Left lobe of liver (tissue), 2 donors: ENCODE measurements around the gene SELENOH. TPM values are rescaled to one million over a fixed set of nuclear protein-coding genes. Genes with fewer than 3 reads are reported as not detected.
A peak's percentile ranks its signal among the peaks of the same experiment; 100 is the strongest.

Source experiments
- ATAC-seq: fragments of 200-7000 bp; cut with Tn5 transposase; one replicate; pipeline ENCODE4 v1.9.1; 2020; ENCODE audit warnings: mild to moderate bottlenecking, moderate library complexity
- DNase-seq: peaks from one replicate; pipeline ENCODE4 v3.0.0-alpha.2; 2020; ENCODE audit warnings: low spot score
- total RNA-seq: library from RNA; stranded (reverse); gene quantifications from one replicate; pipeline ENCODE4 v1.2.1, GENCODE V29; 2021
- donor health status: DM: no; HTN: no; CAD: no; lungs with moderate emphysema.
- donor health status: DM: no; HTN: yes; CAD: no.

Gene SELENOH
- total RNA-seq, 1 donor from 2014 or later: 67.9 TPM

DNA sequence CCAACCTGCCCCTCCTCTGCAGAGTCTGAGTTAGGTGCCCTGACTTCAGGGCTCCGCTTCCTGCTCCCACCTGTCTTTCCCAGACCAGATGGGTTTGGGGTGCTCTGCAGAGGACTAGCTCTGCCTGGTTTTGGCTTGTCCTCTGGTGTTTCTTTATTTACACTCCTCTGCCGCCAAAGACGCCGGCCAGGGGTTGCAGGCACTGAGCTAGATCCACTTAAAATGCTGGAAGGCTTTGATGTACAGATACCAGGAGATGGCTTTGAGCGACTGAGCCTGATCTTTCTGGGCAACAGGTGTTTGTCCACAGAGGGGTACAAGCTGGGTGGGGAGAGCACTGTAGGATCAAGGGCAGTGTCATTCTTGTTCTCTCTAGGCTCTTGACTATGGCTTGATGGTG is 3.9 kb downstream of the SELENOH start:
- DNase-seq: no peak
- no peak for ATAC-seq

DNA sequence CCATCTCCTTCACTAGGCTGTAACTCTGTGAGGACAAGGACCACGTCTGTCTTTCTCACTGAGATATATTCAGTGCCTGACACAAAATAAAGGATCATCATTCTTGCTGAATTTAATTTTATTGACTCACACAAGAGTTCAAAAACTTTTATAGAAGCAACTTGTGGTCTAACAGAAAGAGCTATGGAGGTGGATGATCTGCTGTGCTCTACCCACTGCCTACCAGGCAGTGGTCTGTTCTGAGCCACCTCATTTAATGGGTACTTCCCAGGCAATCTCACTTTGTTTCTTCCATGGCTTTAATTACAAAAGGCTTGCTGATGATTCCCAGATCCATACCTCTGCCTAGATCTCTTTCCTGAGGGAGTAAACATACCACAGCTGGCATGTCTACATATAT is 5.6 kb downstream of the SELENOH start:
- no peak for DNase-seq
- ATAC-seq: no peak

DNA sequence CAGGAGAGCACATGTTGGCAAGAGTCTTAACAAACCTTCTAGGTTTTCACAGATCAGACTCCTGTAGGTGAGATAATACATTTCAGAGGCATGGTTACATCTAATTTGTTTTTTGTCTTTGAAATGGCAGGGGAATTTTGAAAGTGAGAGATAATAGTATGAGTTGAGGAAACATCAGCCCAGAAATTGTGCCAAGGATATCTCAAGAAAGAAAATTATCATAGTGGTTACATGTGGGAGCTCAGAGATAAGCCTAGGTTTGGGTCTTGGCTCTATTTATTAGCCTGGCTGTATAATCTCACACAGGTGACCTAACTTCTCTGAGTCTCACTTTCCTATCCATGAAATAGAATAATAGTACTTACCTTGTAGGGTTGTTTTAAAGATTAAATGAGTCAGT is 9.9 kb downstream of the SELENOH start:
- ATAC-seq (no peak), DNase-seq (no peak)

- ATAC-seq: peak; percentile 96
- DNase-seq: no peak
These were observed 10.5 kb downstream of the SELENOH start, which contains the start of gene BTBD18 for GRCh38 chr11:57751676-57752253. Gene BTBD18, minus strand, starts transcription at chr11:57751819. Its CDS starts 631 bp downstream, at chr11:57751188.

GRCh38 chr11:57752954-57753353 is 11.7 kb downstream of the SELENOH start:
- no peak for DNase-seq
- no peak for ATAC-seq

GRCh38 chr11:57758174-57758573 is 16.9 kb downstream of the SELENOH start:
- no peak for ATAC-seq

DNA sequence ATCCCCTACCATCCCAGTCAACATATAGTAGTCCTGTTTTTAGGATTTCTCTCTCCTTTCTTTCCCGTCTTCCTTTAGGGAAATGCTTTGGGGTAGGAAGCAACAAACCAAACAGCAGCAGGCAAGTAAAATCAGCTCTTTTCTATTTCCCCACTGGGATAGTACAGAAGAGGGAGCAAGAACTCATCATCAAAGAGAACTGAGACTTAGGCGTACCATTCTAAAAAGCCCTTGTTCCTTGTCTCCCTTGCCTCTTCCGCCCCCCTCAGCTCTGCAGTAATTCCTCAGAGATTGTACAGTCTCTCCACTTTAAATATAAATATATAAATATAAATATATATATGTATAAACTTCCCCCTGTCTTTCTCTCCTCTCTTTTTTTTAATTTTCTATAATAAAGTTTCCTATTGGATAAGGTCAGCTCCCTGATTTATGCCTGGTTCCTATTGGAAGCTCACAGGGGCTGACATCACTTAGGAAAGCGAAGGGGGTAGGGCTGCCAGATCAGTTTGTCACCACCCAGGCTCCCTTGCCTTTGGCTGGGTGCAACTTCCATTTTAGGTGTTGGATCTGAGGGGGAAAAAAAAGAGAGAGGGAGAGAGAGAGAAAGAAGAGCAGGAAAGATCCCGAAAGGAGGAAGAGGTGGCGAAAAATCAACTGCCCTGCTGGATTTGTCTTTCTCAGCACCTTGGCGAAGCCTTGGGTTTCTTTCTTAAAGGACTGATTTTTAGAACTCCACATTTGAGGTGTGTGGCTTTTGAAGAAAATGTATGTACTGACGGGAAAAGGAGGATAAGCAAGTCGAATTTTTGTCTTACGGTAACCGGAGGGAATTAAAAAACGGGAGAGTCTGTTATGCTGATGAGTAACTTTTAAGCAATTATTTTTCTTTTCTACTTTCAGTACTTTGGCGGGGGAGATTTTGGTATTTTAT is 20.3 kb downstream of the SELENOH start, which contains the start of gene CTNND1:
CTNND1 (plus strand) TSS at position 502 of the 934 bp plus-strand sequence. CDS start 29,677 bp downstream, outside the sequence.
- DNase-seq: peak; percentile 89
- peak; percentile 97 for ATAC-seq

More at GRCh38 chr11:57758174-57758573, 16.9 kb downstream of the SELENOH start:
- DNase-seq: no peak

GRCh38 chr11:57762235-57762861 is 21.1 kb downstream of the SELENOH start:
- DNase-seq (no peak), ATAC-seq (peak; percentile 42)

DNA sequence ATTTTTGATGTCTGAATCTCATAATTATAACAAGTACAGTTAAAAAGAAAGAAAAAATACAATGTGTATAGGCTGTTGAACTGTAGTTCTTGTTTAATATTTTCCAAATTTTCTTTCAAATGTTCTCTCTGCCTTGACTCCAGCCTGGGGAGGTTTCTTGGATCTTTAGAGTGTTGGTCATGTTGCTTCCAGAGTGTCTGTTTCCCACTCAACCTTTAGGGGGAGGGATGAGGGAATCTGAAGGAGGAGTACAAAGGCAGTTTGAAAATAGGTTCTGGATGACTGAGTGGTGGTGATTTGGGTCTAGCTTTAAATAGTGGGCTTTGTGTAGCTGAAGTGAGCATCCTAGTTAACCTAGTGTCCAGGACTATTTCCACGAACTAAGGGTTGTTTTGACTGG is 22.3 kb downstream of the SELENOH start:
- DNase-seq (no peak), ATAC-seq (peak; percentile 31)

- DNase-seq (no peak), ATAC-seq (no peak)
These were observed 22.7 kb downstream of the SELENOH start for GRCh38 chr11:57764021-57764420.

- ATAC-seq (peak; percentile 33), DNase-seq (no peak)
These were observed 23.3 kb downstream of the SELENOH start for GRCh38 chr11:57764566-57764965.

GRCh38 chr11:57764972-57765371 is 23.7 kb downstream of the SELENOH start:
- DNase-seq: no peak
- no peak for ATAC-seq

DNA sequence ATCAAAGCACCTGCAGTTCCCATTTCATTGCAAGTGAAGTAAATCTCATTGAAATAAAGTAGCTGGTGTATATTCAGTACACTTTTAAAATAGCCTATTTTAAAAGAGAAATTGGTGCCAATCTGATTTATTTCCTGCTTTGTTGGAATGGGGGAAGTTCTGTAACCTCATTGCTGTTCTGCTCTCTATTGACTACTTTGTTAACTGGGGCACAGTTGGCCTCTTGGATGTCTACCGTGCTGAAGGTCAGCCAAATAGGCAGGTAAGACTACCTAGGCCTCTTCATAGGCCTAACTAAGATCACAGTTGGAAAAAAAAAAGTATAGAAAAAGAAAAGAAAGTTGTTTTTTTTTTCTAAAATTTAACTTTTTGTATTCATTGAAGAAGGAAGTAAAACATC is 29.5 kb downstream of the SELENOH start:
- DNase-seq (peak; percentile 65), ATAC-seq (peak; percentile 98)

DNA sequence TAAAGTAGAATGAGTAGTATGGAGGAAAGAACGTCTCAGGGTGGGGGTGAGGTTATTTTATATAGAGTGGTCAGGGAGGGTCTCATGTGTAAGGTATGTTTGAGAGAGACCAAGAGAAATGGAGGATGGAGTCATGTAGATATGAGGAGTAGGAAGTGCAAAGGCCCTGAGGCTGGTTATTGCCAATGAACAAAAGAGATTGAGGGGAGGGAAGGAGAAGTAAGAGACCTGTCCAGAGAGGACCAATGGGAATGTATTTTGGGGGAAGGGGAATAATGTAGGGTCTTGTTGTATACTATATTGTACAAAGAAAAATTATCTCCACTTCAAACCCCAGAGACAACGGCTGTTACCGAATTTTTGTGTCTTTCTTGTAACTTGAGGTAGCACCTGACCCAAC is 30.1 kb downstream of the SELENOH start:
- DNase-seq (no peak), ATAC-seq (no peak)

DNA sequence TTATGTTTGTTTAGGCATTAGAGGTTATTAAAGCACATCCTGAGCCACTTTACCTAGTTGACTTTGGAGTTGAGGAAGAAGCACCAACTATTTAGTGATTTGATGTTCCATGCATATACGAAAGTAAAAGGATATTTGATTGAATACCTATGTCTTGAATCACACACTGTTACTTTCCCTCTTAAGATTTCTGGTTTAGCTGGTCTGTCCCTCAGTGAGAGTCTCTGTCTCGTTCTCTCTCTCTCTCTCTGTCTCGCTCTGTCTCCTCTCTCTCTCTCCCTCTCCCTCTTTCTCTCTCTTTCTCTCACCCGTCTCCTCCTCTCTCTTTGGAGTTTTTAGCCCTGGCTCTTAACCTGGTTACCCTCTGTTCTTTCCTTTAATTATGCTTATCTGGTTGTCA is 31.3 kb downstream of the SELENOH start:
- DNase-seq (no peak), ATAC-seq (no peak)

- no peak for DNase-seq
These were observed 31.8 kb downstream of the SELENOH start for GRCh38 chr11:57773026-57773598.

DNA sequence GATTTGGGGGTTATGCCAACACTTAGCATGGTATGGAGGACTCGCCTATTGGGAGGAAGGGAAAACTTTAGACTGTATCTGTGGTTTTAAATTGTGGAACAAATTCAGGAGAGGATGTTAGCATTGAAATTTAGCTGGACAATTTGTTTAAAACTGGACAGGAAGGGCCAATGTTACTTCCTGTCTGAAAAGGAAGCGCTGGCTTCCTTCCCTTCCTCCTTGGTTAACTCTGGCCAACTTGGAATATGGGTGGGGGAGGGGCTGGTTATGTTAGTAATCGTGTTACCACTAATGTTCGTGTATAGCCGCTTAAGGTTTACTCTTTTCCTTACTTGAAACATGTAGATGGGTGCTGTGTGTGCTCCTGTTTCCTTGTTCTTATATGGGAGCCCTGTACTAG is 34.2 kb downstream of the SELENOH start:
- ATAC-seq: no peak
- DNase-seq: no peak

More at GRCh38 chr11:57773026-57773598, 31.8 kb downstream of the SELENOH start:
- ATAC-seq: no peak

DNA sequence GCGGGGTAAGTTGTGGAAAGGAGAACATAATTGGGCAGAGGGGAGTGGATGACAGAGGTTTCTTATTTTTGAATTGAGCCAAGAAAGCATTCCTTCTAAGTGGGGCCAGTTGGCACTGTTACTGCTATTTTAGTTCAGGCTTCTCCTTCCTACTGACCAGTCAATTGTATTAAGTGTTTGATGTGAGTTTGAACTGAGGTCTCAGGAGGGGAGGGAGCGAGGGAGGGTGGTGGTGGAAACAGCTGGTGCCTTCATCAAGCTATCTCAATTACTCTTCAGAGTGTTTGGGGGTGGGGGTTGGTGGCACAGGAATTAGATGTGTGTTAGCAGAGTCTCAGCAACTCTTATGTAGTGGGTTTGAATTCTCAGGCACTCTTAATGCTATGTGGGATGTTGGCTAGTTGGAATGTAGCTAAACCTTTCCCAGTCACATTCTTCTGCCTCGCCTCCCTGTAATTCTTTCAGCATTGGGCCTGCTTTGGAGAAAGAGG is 34.8 kb downstream of the SELENOH start:
- DNase-seq (no peak), ATAC-seq (no peak)

GRCh38 chr11:57776577-57777210 is 35.4 kb downstream of the SELENOH start:
- ATAC-seq (no peak), DNase-seq (no peak)

GRCh38 chr11:57777969-57778317 is 36.7 kb downstream of the SELENOH start:
- ATAC-seq (peak; percentile 83), DNase-seq (peak; percentile 81)
